Activated naive CD4-positive, alpha-beta T cell treated with anti-CD3 and anti-CD28 coated beads for 36 hours (primary cell): ENCODE measurements around the gene ATP2C1. TPM values are rescaled to one million over a fixed set of nuclear protein-coding genes. Genes with fewer than 3 reads are reported as not detected.
"Not testable (repeated sequence)": the region's sequence is repeated elsewhere in the genome, so short reads cannot be mapped to it uniquely, and the experiment has no call there.

Source experiments
- CTCF ChIA-PET: fragments of 350-600 bp; sonication (Branson Sonifier 250); formaldehyde crosslinking; loops from one replicate; lab custom pipeline; 2021; ENCODE audit warnings: antibody characterized with exemption; lab: Charles Lee
- DNase-seq: peaks from one replicate; pipeline ENCODE4 v3.0.0-alpha.2; 2020
- H3K27ac Mint-ChIP-seq: one replicate; pipeline ENCODE4 v1.8.0; 2021; ENCODE audit warnings: mild to moderate bottlenecking, mixed read lengths
- H3K27me3 Mint-ChIP-seq: one replicate; pipeline ENCODE4 v1.8.0; 2021; ENCODE audit warnings: low read depth, mixed read lengths
- H3K36me3 Mint-ChIP-seq: one replicate; pipeline ENCODE4 v1.8.0; 2021; ENCODE audit warnings: low read depth, mixed read lengths
- H3K4me1 Mint-ChIP-seq: one replicate; pipeline ENCODE4 v1.8.0; 2021; ENCODE audit warnings: low read depth, mixed read lengths
- H3K4me3 Mint-ChIP-seq: one replicate; pipeline ENCODE4 v1.8.0; 2021; ENCODE audit warnings: mild to moderate bottlenecking, moderate library complexity, mixed read lengths
- H3K9me3 Mint-ChIP-seq: one replicate; pipeline ENCODE4 v1.8.0; 2021; ENCODE audit warnings: mixed read lengths
- intact Hi-C: fragments of 100-400 bp; cut with micrococcal nuclease; formaldehyde crosslinking; loops from one replicate; pipeline ENCODE4 v1.15.1; 2023
- total RNA-seq, 2 experiments: library from RNA; stranded (reverse); gene quantifications; one replicate each; pipeline ENCODE4 v1.2.3, GENCODE V29; 2021

ATP2C1 gene
- 10 to 100 TPM; 41.2 to 44.9 TPM for total RNA-seq

GRCh38 chr3:130893376-130894129 is at the start of gene ATP2C1:
Gene ATP2C1 (plus strand): TSS chr3:130894084. CDS start chr3:130894770, 686 bp downstream.
- no peaks in the 10 kb centered on the region for H3K27me3 Mint-ChIP-seq
- H3K27ac Mint-ChIP-seq, result peak within 1 kb of the TSS; percentile 98
- CTCF ChIA-PET, result interaction anchor here (0.5 to 5.1 kb wide), 29 partner anchors 10 to 1578 kb away, joined by 3 to 63 read pairs (median 4); partner anchors contain the start of gene PIK3R4
- H3K4me1 Mint-ChIP-seq, result peaks cover 33% of the 10 kb centered on the region
- DNase-seq, result peak; percentile 91
- intact Hi-C loops, result loop anchor here (1.0 to 10.0 kb wide), 11 partner anchors 15 to 782 kb away; partner anchors contain the start of genes ASTE1, MRPL3, NEK11 and NUDT16
- H3K4me3 Mint-ChIP-seq, result peak within 1 kb of the TSS; percentile 94
- H3K9me3 Mint-ChIP-seq, result no peaks in the 10 kb centered on the region
- peaks cover 3% of the 10 kb centered on the region for H3K36me3 Mint-ChIP-seq

GRCh38 chr3:130844462-130844861 is 49.4 kb upstream of the ATP2C1 start:
- Mint-ChIP-seq H3K27me3 (peaks cover 23% of the 10 kb centered on the region), H3K27ac (no peak overlapping the region), H3K9me3 (no peaks in the 10 kb centered on the region), H3K4me1 (peaks cover 10% of the 10 kb centered on the region), H3K4me3 (no peak overlapping the region), H3K36me3 (no peaks in the 10 kb centered on the region)
- CTCF ChIA-PET, result interaction anchor here (1.1 kb wide), 1 partner anchor 48 kb away, joined by 4 read pairs; no protein-coding TSS in a partner anchor
- intact Hi-C loops, result no loop called here
- DNase-seq, result no peak

- Mint-ChIP-seq H3K27ac (no peak overlapping the region), H3K4me3 (no peak overlapping the region), H3K4me1 (peaks cover 21% of the 10 kb centered on the region), H3K27me3 (peaks cover 23% of the 10 kb centered on the region), H3K36me3 (no peaks in the 10 kb centered on the region), H3K9me3 (no peaks in the 10 kb centered on the region)
- intact Hi-C loops, result no loop called here
- CTCF ChIA-PET, result no interaction called here
- no peak for DNase-seq
Observed at GRCh38 chr3:130846181-130846580, 47.7 kb upstream of the ATP2C1 start.

- intact Hi-C loops, result no loop called here
- Mint-ChIP-seq H3K36me3 (no peaks in the 10 kb centered on the region), H3K4me1 (peaks cover 27% of the 10 kb centered on the region), H3K27ac (no peak overlapping the region), H3K4me3 (no peak overlapping the region), H3K27me3 (peaks cover 42% of the 10 kb centered on the region), H3K9me3 (no peaks in the 10 kb centered on the region)
- CTCF ChIA-PET, result interaction anchor here (1.2 to 1.5 kb wide), 3 partner anchors 10 to 90 kb away, joined by 4 to 9 read pairs (median 8); partner anchors contain the start of gene ATP2C1
- DNase-seq, result peak; percentile 8
Observed at GRCh38 chr3:130849091-130849552, 44.8 kb upstream of the ATP2C1 start.

GRCh38 chr3:130850044-130850797 is 43.7 kb upstream of the ATP2C1 start:
- CTCF ChIA-PET, result interaction anchor here (0.7 to 1.5 kb wide), 6 partner anchors 9 to 91 kb away, joined by 3 to 9 read pairs (median 4); partner anchors contain the start of gene ATP2C1
- peak overlapping the region; percentile 59 for H3K27ac Mint-ChIP-seq
- intact Hi-C loops, result loop anchor here (1.0 to 5.0 kb wide), 8 partner anchors 43 to 958 kb away; partner anchors contain the start of genes ASTE1, NEK11, PIK3R4 and TMCC1

GRCh38 chr3:130850843-130851242 is 43.0 kb upstream of the ATP2C1 start:
- intact Hi-C loops, result loop anchor here (1.0 to 5.0 kb wide), 8 partner anchors 42 to 959 kb away; partner anchors contain the start of genes ASTE1, NEK11, PIK3R4 and TMCC1
- H3K36me3 Mint-ChIP-seq, result no peaks in the 10 kb centered on the region
- no peaks in the 10 kb centered on the region for H3K9me3 Mint-ChIP-seq
- peak overlapping the region; percentile 45 for H3K4me3 Mint-ChIP-seq
- peak overlapping the region; percentile 59 for H3K27ac Mint-ChIP-seq
- DNase-seq, result no peak
- CTCF ChIA-PET, result interaction anchor here (1.0 to 1.5 kb wide), 2 partner anchors 8 to 91 kb away, joined by 3 to 8 read pairs; no protein-coding TSS in a partner anchor
- H3K27me3 Mint-ChIP-seq, result peaks cover 48% of the 10 kb centered on the region
- H3K4me1 Mint-ChIP-seq, result peaks cover 27% of the 10 kb centered on the region

More at GRCh38 chr3:130850044-130850797, 43.7 kb upstream of the ATP2C1 start:
- no peaks in the 10 kb centered on the region for H3K9me3 Mint-ChIP-seq
- peak; percentile 83 for DNase-seq
- H3K27me3 Mint-ChIP-seq, result peaks cover 44% of the 10 kb centered on the region
- peak overlapping the region; percentile 45 for H3K4me3 Mint-ChIP-seq
- no peaks in the 10 kb centered on the region for H3K36me3 Mint-ChIP-seq
- H3K4me1 Mint-ChIP-seq, result peaks cover 27% of the 10 kb centered on the region

GRCh38 chr3:130851277-130851676 is 42.6 kb upstream of the ATP2C1 start:
- no peaks in the 10 kb centered on the region for H3K9me3 Mint-ChIP-seq
- H3K36me3 Mint-ChIP-seq, result no peaks in the 10 kb centered on the region
- H3K4me3 Mint-ChIP-seq, result no peak overlapping the region
- CTCF ChIA-PET, result no interaction called here
- H3K27ac Mint-ChIP-seq, result no peak overlapping the region
- DNase-seq, result no peak
- H3K4me1 Mint-ChIP-seq, result peaks cover 27% of the 10 kb centered on the region
- intact Hi-C loops, result loop anchor here (5.0 kb wide), 3 partner anchors 176 to 959 kb away; partner anchors contain the start of genes ASTE1, NEK11 and TMCC1
- H3K27me3 Mint-ChIP-seq, result peaks cover 46% of the 10 kb centered on the region

- CTCF ChIA-PET, result interaction anchor here (0.6 to 1.4 kb wide), 2 partner anchors 26 to 94 kb away, joined by 3 read pairs; no protein-coding TSS in a partner anchor
- Mint-ChIP-seq H3K27ac (no peak overlapping the region), H3K4me1 (peaks cover 35% of the 10 kb centered on the region), H3K4me3 (no peak overlapping the region), H3K9me3 (no peaks in the 10 kb centered on the region), H3K36me3 (no peaks in the 10 kb centered on the region), H3K27me3 (peaks cover 55% of the 10 kb centered on the region)
- intact Hi-C loops, result loop anchor here (5.0 kb wide), 3 partner anchors 174 to 961 kb away; partner anchors contain the start of genes ASTE1, NEK11 and TMCC1
- no peak for DNase-seq
Observed at GRCh38 chr3:130853581-130853980, 40.3 kb upstream of the ATP2C1 start.

GRCh38 chr3:130854208-130854864 is 39.5 kb upstream of the ATP2C1 start:
- H3K27me3 Mint-ChIP-seq, result peaks cover 58% of the 10 kb centered on the region
- CTCF ChIA-PET, result interaction anchor here (1.4 kb wide), 1 partner anchor 94 kb away, joined by 3 read pairs; no protein-coding TSS in a partner anchor
- no peaks in the 10 kb centered on the region for H3K36me3 Mint-ChIP-seq
- H3K9me3 Mint-ChIP-seq, result no peaks in the 10 kb centered on the region
- H3K4me3 Mint-ChIP-seq, result no peak overlapping the region
- H3K4me1 Mint-ChIP-seq, result peaks cover 31% of the 10 kb centered on the region
- intact Hi-C loops, result loop anchor here (5.0 kb wide), 3 partner anchors 173 to 962 kb away; partner anchors contain the start of genes ASTE1, NEK11 and TMCC1
- H3K27ac Mint-ChIP-seq, result no peak overlapping the region
- no peak for DNase-seq

- intact Hi-C loops, result no loop called here
- no peaks in the 10 kb centered on the region for H3K9me3 Mint-ChIP-seq
- CTCF ChIA-PET, result interaction anchor here (0.5 to 1.6 kb wide), 2 partner anchors 36 to 938 kb away, joined by 4 to 7 read pairs; no protein-coding TSS in a partner anchor
- peaks cover 55% of the 10 kb centered on the region for H3K27me3 Mint-ChIP-seq
- H3K36me3 Mint-ChIP-seq, result no peaks in the 10 kb centered on the region
- H3K27ac Mint-ChIP-seq, result no peak overlapping the region
- H3K4me1 Mint-ChIP-seq, result peaks cover 8% of the 10 kb centered on the region
- DNase-seq, result peak; percentile 28
- H3K4me3 Mint-ChIP-seq, result no peak overlapping the region
Observed at GRCh38 chr3:130857336-130858026, 36.4 kb upstream of the ATP2C1 start.

- H3K4me1 Mint-ChIP-seq, H3K36me3 Mint-ChIP-seq, intact Hi-C loops, H3K27ac Mint-ChIP-seq, H3K9me3 Mint-ChIP-seq, H3K4me3 Mint-ChIP-seq, DNase-seq, CTCF ChIA-PET: not testable (repeated sequence)
- H3K27me3 Mint-ChIP-seq, result peaks cover 29% of the 10 kb centered on the region
Observed at GRCh38 chr3:130862130-130862529, 31.8 kb upstream of the ATP2C1 start.
